GM10248 (cell line): ENCODE measurements around the gene DDHD1.
"Not testable (repeated sequence)": the region's sequence is repeated elsewhere in the genome, so short reads cannot be mapped to it uniquely, and the experiment has no call there.

Experiments
- CTCF ChIA-PET: fragments of 300-600 bp; sonication (Branson Sonifier 250); formaldehyde crosslinking; extraction: SDS; loops from one replicate; lab custom pipeline; 2021; ENCODE audit warnings: antibody characterized with exemption; lab: Yijun Ruan, JAX
- POLR2A ChIA-PET: fragments of 350-650 bp; sonication (Branson Sonifier 250); formaldehyde crosslinking; extraction: SDS; loops from one replicate; lab custom pipeline; 2020; ENCODE audit warnings: antibody characterized with exemption; lab: Yijun Ruan, JAX
- DNase-seq: peaks from one replicate; pipeline ENCODE4 v3.0.0; 2012; ENCODE audit errors: extremely low spot score
- CTCF ChIP-seq: IDR thresholded peaks from 2 replicates; pipeline ENCODE4 v1.5.1; 2012; ENCODE audit warnings: mild to moderate bottlenecking, low read depth; ENCODE audit errors: extremely low read depth, missing control alignments, control extremely low read depth

Gene DDHD1

GRCh38 chr14:53146739-53147138, 6.4 kb downstream of the DDHD1 start:
- DNase-seq, result no peak
- ChIA-PET POLR2A (no interaction called here), CTCF (no interaction called here)
- no peak for TF ChIP-seq CTCF

DNA sequence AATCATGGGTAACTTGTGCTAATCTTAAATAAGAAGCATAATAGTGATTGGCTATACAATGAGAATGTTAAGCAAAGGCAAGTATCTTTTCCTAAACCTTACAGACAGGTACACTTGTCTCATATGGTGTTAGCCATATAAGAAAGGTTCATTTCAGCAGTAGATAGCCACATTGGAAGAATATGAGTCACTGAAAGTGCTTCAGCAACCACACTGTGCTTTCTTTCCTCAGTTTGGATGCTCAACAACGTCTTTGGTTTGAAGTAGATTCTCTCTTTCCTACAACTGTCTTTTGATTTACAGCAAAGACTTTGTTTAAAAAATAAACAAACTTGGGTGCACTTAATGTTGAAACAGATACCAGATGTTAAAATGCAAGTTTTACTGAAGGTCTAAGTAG, 8.9 kb downstream of the DDHD1 start:
- ChIA-PET CTCF (no interaction called here), POLR2A (no interaction called here)
- peak; percentile 32 for DNase-seq
- TF ChIP-seq CTCF, result no peak

DNA sequence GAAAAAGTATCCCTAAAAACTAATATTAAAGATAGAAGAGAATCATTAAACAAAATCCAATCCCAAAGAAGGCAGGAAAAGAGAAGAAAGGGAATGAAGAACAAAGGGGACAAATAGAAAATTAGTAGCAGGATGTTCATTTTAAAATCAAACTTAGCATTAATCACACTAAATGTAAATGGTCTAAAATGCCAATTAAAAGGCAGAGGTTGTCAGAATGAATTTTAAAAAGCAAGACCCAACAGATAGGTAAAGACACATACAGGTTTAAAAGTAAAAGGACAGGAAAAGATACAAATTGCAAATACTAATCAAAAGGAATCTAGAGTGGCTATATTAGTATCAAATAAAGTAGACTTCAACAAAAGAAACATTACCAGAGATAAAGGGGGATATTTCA, 12.5 kb downstream of the DDHD1 start:
- no peak for TF ChIP-seq CTCF
- CTCF ChIA-PET, result interaction anchor here (0.9 to 2.6 kb wide), 6 partner anchors 9 to 155 kb away, joined by 3 to 6 read pairs (median 4); no protein-coding TSS in a partner anchor
- DNase-seq, result no peak
- POLR2A ChIA-PET, result no interaction called here

DNA sequence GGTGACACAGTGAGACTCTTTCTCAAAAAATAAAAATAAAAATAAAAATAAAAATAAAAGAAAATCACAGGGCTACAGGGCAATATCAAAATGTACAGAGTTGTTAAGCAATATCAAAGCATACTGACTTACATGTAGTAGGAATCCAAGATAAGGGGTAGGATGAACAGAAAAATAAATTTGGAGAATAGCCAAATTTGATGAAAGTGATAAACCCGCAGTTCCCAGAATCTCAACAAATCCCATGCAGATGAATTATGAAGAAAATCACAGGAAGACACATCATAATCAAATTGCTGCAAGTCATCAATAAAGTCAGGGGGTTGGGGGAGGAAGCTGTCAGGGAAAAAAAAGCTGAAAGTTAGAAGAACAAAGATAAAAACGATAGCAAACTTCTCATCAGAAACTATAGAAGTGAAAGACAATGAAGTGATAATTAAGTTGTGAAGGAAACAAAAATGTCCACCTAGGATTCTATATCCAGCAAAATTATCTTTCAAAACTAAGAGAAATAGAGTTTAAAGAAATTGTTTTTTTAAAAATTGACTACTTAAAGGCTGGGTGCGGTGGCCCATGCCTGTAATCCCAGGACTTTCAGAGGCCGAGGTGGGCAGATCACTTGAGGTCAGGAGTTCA, 15.4 kb downstream of the DDHD1 start:
- DNase-seq, result no peak
- ChIA-PET CTCF (no interaction called here), POLR2A (no interaction called here)
- TF ChIP-seq CTCF, result no peak

- POLR2A ChIA-PET, DNase-seq, CTCF ChIA-PET: not testable (repeated sequence)
Observed at GRCh38 chr14:53130491-53130890, 22.6 kb downstream of the DDHD1 start.

- TF ChIP-seq CTCF, result no peak
- CTCF ChIA-PET, result interaction anchor here (2.2 kb wide), 1 partner anchor 8 kb away, joined by 9 read pairs; no protein-coding TSS in a partner anchor
- DNase-seq, result no peak
- POLR2A ChIA-PET, result no interaction called here
Observed at GRCh38 chr14:53128303-53129028, 24.7 kb downstream of the DDHD1 start.

DNA sequence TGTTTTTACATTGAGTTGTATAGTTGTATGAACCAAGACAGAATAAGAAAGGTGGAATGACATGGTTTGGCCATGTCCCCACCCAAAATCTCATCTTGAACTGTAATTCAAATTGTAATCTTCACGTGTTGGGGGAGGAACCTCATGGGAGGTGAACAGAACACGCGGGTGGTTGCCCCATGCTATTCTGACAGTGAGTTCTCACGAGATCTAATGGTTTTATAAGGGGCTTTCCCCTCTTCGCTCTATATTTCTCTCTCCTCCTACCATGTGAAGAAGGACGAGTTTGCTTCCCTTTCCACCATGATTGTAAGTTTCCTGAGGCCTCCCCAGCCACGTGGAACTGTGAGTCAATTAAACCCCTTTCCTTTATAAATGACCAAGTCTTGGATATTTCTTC, 25.3 kb downstream of the DDHD1 start:
- ChIA-PET CTCF (interaction anchor here (0.8 to 2.2 kb wide), 3 partner anchors 9 to 90 kb away, joined by 3 to 9 read pairs (median 6); no protein-coding TSS in a partner anchor), POLR2A (no interaction called here)
- no peak for TF ChIP-seq CTCF
- no peak for DNase-seq
